NCI-H510A treated with DMSO at 0.1 percent for 48 hours (cell line): Measurements from ENCODE around the gene OSM.

Experiments
- DNase-seq: peaks from one replicate; lab custom pipeline; 2025; lab: John Stamatoyannopoulos, UW

OSM gene

DNA sequence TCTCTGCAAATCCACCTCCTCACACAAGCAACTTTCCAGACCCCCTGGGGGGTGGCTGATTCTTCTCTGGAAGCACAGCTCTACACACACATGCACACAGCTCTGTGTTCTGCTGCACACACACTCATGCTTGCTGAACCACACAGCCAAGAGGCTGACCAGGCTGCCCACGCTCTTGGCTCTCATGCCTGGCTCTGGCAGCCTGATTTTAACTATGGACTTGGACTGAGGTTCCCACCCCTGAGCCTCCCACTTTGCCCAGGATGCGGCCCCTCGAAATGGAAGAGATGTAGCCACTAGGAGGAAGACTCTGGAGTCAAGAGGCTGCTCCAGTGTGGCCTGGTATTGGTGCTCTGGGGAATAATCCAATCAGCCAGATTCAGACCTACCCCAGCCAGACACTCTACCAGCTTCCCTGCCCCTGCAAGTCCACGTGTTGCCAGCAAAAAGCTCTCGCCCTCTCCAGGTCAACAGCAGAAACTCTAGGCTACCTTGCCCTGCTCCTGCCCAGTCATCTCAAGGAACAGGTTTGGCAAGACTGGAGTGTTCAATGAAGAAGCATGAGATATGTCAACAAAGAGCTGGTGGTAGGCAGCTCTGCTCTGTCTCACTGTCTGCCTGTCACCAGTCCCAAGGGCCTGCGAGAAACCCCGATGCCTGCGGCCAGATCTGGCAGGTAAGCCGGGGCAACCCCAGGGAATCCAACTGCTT, 31.5 kb upstream of the OSM start:
- peak; percentile 78 for DNase-seq

DNA sequence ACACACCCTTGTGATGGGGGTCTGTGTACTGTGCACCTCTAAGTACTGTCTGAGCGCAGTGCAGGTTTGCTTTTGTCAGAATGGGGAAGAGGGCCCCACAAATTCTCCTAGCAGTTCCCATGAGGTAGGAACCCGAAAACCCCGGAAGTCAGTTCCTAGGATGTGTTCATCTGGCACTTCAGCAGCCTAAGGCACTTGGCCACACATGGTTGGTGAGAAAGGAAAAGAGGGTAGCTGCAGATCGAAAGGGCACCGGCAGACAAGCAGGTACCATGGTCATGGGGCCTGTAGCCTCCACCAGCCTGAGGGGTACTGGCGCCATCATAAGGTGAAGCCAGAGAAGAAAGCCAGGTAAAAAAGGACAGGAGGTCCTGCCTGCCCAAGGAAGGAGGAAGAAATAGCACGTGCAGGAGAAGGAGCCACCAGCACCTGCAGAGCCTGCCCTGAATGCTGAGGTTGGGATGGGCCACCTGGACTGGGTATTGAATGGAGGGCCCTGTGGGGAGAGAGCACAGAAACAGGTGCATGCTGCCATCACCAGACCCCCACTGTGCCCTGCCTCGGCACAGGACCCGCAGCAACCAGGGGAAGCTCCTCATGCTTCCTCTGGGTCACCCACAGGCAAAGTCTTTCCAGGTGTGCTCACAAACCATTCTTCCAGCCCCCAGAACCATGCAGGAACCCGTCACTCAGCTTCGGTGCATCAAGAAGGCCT, 30.8 kb upstream of the OSM start:
- no peak for DNase-seq

DNA sequence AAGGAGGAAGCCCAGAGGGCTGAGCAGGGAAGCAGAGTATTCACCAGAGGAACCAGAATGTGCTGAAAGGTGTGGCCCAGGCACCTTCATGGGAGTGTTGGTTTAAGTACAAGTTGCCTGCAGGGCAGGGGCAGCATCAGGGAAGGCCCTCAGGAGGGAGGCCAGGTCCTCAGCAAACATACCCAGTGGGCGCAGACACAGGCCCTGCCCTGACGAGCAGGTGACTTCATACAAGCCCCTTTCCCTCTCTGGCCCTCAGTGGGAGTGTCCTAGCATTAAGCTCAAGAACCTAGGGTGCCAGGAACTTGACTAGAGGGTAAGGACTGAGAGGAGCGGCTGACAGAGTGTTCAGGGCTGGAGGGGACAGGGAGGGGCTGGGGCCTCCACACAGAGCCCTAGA, 30.2 kb upstream of the OSM start:
- DNase-seq: no peak

DNA sequence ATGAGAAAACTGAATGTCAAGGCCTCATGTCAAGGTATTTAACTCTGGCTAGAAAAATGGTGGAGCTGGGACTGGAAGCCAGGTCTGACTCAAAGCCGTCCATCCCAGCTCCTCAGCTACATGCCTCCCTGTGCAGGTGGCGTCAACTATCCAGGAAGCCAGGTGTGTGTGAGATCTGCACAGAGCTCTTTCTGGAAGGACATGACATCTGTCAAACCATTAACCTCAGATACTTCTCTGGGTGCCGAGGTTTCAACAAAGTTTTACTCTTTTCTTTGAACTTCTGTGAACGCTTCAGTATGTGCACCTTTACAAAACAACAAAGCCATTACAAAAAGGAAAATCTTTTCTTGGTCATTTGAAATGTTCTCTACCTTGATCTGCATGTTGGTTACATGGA, 29.7 kb upstream of the OSM start:
- no peak for DNase-seq

DNA sequence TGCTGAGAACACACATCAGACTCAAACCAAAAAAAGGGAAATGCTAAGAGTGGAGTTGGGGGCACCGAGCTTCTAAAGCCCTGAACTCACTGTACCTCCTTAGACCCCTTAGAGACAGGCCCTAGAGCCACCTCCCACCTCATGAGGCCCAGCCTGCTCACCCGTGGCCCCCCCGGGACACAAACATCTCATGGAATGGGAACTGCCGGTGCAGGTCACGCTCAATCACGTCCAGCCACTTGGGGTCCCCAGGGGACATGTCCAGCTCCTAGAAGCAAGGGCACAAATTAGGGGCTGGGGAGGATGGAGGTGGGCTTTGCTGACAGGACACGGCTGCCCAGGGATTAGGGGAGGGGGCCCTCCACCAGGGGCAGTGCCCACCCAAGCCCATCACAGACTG, 28.9 kb upstream of the OSM start:
- no peak for DNase-seq

DNA sequence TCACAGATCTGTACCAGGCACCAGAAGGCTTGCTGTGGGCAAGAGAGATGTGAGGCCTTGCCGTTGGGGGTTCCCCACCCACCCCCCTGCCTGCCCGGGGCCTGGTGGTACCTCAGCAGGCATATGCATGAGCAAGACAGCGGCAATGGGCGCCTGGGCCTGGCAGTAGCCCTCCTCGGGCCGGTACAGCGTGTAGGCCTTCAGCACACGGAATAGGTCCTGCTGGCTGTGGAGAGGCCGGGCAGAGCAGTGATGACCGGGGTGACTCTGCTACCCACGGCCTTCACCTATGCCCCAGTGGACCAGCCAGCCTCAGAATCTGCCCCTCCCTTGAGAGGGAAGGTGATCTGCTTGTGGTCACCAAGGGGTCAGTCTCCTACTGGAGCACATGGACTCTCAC, 28.2 kb upstream of the OSM start:
- no peak for DNase-seq

DNA sequence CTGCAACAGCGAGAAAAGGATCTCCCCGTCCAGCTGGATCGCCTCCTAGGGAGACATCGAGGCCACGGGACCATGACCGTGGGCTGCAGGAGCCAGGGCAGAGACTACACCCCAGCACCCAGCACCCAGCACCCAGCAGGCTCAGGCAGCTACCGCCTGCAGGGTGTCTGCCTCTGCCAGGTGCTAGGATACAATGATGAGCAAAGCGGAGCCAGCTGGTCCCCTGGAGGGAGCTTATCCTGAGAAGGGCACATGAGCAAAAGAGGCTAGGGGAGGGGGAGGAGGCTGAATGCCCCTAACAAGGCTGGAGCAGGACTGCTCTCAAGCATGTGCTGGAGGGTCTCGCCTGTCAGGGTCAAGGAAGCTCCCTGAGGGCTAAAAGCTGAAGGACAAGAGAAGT, 27.4 kb upstream of the OSM start:
- DNase-seq: no peak

DNA sequence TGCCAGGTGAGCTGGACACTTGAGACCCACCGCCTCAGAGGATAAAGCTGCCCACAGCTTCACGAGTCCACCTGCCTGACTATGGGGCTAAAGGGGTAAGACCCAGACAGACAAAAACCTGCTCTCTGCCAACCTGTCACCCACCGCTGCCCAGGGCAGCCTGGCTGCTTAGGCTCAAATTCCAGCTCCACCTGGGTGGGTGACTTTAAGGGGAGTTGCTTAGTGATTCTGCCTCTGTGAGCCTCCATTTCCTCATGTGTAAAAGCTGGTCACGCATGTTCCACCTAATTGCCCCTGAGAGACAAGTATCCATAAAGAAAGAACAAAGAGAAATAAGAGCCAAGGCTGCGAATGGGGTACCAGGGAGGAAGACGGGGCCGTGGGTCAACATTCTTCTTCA, 26.4 kb upstream of the OSM start:
- no peak for DNase-seq

DNA sequence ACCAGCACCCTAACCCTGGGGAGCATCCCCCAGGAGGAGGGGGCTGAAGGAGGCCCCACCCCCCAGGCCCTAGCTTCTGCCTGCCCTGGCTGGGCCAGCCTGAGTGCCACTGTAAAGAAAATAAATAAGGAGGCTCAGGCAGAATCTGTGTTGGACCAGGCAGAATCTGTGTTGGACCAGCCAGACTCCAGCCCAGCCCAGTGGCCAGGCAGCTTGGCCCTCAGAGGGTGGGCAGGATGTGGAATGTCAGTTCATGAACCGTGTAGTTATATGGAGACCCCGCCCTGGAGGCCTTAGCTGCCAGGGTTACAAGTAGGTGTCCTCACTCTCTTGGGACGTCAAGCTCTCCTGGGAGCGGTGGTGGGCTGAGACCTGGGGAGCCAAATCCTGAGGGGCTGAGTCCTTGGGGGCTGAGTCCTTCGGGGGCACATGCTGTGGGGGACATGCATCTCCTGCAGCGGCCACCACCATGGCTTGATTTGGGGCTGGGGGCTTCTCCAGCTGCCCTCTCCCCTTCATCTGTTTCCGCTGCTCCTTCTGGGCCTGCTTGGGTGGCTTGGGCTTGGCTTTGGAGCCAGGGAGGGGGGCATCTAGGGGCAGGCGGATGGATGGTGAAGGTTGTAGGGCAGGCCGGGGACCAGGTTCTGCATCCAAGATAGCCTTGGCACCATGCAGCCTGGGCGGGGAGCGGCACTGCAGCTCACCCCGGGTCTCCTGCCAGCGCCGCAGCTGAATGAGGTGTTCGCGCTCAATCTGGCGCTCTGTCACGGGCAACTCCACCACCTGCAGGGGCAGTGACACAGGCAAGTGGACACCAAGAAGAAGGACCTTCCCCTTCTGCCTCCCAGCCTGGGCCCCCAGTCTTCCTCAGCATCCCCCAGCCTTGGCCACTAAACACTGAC, 25.7 kb upstream of the OSM start:
- no peak for DNase-seq

DNA sequence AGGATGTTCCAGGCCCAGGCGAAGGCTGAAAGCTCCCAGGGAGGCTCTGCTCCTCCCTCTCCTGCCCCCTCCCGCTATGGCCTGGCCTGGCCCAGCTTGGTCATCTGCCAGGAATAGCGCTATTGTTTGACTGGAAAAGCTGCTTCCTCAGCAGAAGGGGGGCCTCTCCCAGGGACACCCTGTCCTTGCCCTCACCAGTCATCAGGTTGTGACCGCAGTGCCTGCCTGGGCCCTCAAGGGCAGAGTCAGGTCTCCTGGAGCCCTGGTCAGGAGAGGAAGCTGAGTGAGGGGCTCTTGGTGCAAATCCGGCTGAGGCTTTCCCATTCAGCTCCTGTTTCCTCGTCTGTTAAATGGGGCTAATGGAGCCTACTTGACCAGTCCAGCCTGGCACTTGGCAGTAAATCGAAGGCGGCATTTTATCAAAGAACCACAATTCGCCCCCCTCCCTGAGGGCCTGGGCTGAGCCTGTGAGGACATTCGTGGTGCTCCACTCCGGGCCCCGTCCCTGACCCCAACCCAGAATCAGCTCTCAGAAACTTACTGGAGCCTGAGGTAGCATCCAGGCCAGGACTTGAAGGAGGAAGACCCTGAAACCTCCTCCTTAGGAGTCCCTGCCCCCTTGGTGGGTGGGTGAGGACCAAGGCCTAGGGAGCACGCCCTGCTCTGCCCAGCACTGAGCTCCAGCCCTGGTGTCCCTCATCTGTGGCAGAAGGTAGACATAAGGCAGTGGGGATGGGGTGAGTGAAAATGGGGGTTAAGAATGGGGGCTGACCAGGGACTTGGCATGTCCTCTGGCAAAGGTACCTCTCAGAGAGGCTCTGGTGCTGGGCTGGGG, 24.6 kb upstream of the OSM start:
- DNase-seq: peak; percentile 70

DNA sequence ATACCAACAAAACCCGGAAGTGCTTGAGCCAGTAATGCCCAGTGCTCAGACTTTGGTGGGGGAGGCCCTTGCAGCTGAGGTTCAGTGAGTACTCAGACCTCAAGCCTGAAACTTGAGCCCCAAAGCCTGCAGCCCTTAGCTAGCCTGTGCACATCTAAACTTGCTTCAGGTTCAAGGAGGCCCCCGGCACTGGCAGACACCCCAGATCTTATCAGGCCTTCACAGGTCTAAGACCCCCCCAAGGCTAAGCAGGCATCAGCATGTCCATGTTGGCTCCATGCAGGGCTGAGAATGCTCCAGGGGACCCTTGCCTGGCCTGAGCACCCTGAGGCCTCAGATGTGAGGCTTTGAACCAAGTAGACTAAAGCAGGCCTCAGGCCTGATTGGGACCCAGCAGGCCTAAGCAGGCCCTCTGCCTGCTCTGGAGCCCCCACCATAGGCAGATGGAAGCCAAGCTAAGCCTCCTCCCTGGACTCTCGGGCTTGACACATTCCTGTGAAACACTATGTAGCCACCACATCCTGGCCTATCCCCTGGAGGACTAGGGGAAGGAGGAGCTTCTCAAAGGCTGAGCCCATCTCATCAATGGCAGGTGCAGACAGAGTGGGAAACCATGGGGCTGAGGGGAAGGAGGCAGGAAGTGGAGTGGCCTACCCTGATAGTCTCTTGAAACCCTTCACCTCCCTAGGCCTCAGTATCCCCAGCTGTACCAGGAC, 23.8 kb upstream of the OSM start:
- peak; percentile 70 for DNase-seq

DNA sequence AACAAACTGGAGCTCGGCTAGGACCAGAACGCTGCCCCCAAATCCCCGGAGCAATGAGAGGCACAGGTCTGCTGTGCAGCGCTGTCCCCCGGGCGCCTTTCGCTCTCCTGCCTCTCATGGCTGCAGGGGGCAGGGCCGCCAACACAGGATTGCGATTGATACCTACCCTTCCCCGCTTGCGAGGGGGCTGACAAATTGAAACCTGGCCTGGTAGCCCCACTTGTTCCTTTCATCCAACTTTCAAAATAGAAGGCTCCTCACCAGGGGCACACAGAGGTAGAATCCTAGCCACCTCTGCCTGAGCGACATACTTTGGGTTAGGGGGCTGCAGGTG, 23.3 kb upstream of the OSM start:
- DNase-seq: no peak

DNA sequence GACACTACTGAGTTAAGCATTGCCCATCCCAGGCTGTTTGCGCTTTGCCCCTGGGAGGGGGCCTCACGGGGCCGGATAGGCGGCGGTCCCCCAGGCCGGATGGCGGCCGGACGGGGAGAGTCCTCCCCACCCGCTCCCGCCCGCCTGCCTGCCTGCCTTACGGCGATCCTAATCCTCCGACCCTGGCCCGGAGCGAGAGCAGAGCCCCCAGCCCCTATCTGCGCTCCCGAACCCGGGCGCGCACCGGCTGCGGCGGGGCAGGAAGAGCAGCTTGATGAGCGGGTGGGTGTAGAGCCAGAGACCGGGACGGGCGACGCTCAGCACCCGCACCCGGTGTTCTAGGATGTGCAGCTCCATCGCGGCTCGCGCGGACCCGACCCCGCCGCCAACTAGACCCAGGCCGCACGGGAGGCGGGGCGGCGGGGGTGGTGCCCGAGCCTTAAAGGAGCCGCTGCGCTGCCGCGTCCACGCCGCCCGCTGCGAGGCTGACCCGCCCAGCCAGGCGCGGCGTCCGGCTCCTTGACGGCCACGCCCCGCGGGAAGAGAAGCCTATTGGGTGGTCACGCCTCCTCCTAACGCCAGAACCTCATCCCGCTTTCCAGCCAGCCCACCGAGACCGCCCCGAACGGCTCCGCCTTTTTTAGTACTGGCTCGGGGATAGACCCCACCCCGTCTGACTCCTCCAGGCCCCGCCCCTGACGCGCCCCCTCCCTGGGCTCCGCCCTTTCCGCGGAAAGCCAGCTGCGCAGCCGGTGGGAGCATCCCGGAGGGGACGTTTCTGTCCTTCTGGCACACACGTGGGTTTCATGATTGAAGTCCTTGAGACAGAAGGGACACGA, 22.7 kb upstream of the OSM start, which contains the start of gene CASTOR1:
CASTOR1 (minus strand) TSS at position 365 of the 839 bp plus-strand sequence; CDS start at position 357, 8 bp downstream.
- peak; percentile 91 for DNase-seq

DNA sequence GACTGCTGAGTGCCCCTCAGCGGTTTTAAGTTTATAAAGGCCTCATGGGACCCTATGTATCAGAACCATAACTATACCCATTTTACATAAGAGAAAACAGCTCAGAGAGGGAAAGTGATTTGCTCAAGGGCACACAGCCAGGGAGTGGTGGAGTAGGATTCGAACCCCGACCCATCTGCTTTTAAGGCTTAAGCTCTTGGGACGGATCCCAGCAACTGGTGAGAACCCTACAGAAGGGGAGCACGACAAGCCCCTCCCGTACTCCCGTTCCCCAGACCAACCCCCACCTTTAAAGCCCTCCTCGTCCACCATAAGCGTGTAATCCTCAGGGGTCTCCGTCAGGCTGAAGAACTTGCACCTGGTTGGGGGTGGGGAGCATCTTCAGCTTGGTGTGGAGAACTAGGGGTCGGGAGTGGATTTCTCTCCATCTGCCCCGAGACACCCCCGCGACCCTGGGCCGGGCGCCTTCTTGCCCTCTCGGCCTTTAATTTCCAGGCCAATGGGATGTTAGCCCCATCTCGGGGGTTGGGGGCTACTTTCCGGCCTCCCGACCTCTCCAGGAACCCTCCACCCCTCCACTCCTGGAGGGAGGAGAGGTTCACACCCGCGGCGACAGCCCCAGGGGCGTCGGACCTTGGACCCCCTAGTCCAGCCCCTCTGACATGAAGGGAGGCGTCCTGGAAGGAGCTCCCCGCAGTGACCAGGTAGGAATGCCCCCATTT, 21.9 kb upstream of the OSM start:
- no peak for DNase-seq

DNA sequence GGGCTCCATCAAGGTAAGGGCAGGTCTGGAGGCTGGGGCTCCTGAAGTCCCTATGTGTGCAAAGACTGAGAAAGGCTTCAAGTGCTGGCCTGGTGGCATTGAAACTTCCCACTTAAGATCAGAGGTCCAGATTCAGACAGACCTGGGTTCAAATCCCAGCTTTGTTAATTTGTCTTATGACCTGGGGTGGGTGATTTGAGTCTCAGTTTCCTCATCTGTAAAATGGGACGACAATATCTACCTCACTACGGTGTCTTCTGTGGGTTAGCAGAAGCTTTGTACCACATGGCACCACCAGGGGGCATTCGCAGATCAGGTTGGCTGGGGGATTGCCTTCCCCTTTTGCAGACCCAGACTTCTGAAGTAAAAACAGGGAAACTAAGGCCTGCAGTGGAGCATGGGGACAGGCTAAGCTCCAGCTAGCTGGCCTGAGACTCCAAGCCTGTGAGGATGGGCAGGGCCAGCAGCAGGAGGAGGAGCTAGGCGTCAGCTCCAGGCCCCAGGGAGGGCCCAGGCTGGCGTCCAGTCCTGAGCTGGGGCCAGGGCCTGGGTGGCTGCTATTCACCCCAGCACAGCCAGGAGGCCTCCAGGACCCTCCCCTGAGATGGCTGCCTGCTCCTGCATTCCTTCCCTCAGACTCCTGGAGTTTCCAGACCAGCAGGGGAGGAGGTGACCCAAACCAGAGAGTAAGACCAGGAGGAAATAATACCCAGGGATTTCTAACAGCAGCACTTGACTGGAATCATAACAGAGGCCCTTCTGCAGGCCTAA, 21.2 kb upstream of the OSM start:
- DNase-seq: peak; percentile 46

DNA sequence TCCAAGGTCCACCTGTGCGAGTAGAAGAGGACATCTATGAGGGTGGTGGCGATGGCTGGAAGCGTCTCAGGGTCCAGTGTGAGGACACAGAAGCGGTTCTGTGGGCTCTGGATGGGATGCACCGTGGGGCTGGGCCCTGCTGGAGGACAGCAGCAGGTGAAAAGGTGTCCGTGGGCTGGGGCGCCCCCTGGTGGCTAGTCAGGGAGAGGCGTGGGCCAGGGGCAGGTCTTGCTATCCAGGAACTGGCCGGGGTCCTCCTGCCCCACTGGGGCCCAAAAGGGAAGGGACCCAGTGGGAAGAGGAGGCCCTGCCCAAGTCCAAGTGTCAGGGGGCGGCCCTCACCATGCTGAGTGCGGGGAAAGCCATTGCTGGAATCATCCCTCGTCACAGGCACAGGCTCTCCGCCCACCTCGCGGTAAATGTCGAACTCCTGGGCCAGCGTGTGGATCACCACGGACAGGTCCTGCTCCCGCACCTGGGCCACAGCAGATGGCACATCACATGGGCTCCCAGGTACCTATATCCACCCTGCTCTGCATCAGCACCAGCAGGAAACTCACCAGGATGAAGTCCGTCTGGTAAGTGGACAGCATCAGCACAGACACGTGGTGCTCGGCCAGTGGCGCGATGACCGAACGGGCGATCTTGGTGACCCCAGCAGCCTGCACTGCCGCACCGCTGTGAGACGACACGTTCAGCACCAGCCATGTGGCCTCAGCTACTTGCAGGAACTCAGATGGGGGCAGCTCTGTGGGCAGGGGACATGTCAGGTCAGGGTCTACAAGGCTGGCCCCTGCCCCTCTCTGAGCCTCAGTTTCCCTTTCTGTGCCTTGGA, 20.4 kb upstream of the OSM start:
- peak; percentile 9 for DNase-seq

DNA sequence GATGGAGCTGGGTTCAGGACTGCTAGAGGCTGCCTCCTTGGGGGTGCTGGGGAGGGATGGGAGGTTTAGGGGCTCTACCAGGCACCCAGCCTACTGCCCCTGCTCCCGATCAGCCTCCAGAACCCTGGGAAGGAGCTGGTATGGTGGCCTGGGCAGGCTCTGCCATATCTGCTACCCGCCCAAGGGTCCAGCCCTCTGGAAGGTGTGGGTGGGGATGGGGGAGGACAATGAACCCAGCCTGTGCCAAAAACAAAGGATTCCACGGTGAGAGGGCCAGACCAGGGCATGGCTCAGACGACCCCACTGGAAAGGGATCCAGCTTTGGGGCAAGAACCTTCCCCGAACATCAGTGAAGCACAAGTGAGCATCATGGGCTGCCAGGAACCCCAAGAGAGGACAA, 19.7 kb upstream of the OSM start:
- DNase-seq: no peak

DNA sequence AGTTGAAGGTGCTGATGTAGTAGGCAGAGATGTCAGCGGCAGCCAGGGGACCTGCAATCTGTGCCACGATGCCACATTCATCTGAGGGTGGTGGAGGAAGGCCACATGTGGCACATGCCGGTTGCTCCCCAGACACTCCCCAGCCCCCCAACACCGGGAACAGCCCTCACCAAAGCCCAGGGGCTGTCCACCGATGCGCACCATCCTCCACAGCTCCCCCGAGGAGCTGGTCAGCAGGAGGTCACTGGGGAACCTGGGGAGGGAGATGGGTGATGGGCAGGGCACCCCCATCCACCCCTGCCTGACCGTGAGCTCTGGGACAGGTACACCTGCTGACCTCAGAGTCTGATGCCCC, 19.2 kb upstream of the OSM start:
- no peak for DNase-seq
